HG02798 (cell line): ENCODE measurements around the gene BNIP5.
"Not testable (repeated sequence)": the region's sequence is repeated elsewhere in the genome, so short reads cannot be mapped to it uniquely, and the experiment has no call there.

Experiments
- ATAC-seq: cut with Tn5 transposase; IDR thresholded peaks from one replicate; pipeline ENCODE4 v1.9.1; 2021; ENCODE audit warnings: mild to moderate bottlenecking; ENCODE audit not compliant: unreplicated experiment, poor library complexity

Gene BNIP5

DNA sequence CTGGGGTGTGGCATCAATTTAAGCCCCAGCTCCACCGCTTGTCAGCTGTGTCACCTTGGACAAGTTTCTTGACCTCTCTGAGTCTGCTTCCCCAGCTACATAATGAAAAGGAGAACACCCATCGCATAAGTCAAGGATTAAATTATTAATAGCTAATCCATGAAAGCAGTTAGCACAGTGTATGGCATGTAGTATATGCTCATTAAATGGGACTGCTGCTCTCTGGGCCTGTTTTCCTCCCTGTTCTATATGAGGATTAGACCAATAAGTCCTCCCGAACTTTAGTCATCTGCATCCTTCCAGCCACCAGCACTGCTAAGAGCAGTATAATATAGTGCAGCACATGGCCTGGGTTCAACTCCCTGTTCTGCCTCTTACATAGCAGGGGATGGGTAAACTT is 31.1 kb upstream of the BNIP5 start:
- ATAC-seq: no peak

DNA sequence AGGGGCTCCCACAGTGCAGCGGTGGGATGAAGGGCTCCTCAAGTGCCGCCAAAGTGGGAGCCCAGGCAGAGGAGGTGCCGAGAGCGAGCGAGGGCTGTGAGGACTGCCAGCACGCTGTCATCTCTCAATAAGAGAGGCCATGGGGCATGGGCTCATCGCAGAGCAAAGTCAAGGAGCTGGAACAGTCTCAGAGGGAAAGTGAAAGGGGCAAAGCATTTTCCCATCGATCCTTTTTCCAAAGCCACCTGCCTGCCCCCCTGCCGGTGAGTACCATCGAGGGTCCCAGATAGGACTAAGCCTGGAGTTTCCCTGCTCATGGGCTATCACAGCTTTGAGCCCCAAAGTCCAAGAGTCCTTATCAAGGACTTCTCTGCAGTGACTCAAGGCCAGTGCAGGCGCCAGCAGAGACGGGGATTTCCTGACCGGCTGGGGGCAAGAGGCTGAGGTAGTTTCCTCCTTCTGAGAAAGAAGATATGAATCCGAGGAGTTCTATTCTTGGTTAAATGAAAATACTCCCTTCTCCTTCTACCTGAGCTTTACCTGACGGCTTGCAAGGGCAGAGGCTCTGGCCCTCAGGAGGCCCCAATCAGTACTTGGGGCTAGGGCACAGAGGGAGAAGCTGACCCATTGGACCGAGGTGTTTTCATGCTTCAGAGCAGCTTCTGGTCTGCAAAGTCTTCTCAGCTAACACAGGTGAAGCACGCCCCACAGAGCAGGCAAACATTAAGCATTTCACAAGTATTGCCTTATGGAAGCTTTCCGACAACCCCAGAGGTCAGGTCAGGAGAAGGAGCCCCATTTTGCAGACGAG is 28.2 kb upstream of the BNIP5 start:
- peak; percentile 51 for ATAC-seq

DNA sequence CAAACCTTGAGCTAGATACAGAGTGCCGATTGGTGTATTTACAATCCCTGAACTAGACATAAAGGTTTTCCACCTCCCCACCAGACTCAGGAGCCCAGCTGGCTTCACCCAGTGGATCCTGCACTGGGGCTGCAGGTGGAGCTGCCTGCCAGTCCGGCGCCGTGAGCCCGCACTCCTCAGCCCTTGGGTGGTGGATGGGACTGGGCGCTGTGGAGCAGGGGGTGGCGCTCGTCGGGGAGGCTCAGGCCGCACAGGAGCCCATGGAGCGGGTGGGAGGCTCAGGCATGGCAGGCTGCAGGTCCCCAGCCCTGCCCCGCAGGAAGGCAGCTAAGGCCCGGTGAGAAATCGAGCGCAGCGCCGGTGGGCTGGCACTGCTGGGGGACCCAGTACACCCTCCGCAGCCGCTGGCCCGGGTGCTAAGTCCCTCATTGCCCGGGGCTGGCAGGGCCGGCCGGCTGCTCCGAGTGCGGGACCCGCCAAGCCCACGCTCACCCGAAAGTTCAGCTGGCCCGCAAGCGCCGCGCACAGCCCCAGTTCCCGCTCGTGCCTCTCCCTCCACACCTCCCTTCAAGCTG is 27.5 kb upstream of the BNIP5 start:
- not testable (repeated sequence) for ATAC-seq

- ATAC-seq: not testable (repeated sequence)
Observed at GRCh38 chr6:36363371-36363752, 26.7 kb upstream of the BNIP5 start.

DNA sequence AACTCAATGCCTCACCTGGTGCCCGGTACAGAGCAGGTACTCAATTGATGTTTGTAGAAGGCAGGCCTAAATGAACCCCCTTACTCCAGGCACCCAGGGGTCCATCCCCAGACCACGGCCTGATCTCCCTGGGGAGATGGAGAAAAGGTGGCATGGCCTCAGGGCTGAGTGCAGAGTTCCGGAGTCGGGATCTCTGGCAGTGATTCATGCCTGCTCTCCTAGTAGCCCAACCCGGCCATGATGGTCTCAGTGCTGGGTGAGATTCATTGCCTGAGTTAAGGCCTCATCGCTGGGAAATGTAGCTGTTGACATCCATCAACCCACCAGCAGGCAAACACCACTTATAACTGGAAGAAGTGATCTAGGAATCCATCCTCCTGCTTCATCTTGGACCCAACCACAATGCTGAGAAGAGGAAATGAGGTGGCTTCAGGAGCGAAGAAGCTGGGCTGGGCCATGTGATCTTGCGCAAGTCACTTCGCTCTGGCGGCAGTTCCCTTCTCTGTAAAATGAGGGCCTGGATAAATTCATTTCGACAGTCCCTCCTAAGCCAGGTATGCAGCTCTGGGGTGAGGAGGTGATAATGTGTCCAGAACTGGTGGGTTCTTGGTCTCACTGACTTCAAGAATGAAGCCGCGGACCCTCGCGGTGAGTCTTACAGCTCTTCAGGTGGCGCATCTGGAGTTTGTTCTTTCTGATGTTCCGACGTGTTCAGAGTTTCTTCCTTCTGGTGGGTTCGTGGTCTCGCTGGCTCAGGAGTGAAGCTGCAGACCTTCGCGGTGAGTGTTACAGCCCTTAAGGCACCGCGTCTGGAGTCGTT is 26.1 kb upstream of the BNIP5 start:
- ATAC-seq: no peak

DNA sequence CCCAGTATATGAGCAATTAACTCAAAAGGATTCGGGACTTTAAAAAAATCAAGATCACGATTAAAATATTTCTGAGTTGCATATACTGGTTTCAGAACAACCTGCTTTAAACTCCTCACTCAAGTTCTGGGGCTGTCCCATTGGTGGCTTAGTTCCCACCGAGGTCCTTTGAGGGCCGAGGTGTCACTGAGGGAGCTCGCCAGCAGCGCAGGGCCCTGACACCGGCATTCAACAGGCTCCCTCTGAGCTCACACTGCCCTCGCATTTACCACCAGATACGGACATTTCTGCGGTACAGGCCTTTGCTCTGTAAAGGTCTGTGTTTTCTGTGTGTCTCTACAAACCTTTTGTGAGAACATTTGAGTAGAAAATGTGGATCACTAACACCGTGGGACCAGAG is 24.4 kb upstream of the BNIP5 start:
- peak; percentile 27 for ATAC-seq

- peak; percentile 39 for ATAC-seq
Observed at GRCh38 chr6:36360241-36361054, 23.8 kb upstream of the BNIP5 start.

GRCh38 chr6:36358226-36358915 is 21.7 kb upstream of the BNIP5 start:
- peak; percentile 43 for ATAC-seq

- ATAC-seq: peak; percentile 50
Observed at GRCh38 chr6:36357872-36358225, 21.2 kb upstream of the BNIP5 start.

DNA sequence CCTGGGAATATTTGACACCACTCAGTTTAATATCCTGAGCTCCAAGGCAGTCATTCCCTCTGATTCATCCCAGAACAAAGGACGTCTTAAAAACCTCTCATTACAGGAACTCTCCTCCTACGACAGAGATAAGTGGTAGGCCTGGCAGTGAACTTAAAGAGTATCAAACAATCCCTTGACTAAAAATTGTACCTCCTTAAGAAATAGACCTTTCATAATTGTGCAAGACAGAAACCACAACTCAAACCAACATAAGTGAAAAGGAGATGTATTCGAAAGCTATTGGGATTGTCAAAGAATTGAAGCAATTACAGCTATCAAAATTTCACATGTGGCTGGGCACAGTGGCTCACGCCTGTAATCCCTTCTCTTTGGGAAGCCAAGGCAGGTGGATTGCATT is 19.1 kb upstream of the BNIP5 start:
- no peak for ATAC-seq

DNA sequence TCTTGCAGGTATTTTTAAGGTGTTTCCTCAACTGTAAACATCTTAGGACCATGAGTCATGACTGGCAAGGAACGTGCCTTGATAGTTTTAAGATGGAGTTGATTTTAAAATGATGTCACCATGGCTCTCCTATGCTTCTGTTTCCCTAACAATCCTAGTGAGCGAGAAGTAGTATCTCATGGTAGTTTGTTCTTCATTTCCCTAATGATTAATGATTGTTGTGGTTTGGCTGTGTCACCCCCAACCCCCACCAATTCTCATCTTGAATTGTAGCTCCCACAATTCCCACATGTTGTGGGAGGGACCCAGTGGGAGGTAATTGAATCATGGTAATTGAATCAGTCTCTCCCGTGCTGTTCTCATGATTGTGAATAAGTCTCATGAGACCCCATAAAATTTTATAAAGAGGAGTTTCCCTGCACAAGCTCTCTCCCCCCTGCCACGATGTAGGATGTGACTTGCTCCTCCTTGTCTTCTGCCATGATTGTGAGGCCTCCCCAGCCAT is 16.8 kb upstream of the BNIP5 start:
- no peak for ATAC-seq

GRCh38 chr6:36352477-36353157 is 15.9 kb upstream of the BNIP5 start:
- no peak for ATAC-seq

GRCh38 chr6:36350681-36351571 is 14.2 kb upstream of the BNIP5 start:
- ATAC-seq: no peak

DNA sequence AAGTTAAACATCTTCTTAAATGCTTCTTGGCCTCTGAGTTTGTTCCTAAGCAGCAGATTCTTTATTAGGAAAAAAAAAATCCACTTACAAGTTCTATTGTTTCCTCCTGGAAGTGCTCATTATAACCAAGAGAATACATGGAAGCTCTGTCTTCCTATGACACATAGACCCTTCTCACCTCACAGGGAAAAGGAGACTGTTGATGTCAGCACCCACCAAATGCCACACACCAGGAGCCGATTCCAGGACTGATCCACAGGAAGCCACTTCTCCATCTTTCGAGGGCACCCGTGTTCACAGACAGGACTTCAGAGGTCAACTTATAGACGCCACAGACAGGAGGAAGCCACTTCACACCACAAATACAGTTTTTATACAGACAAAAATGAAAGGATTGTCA is 13.4 kb upstream of the BNIP5 start:
- ATAC-seq: no peak

DNA sequence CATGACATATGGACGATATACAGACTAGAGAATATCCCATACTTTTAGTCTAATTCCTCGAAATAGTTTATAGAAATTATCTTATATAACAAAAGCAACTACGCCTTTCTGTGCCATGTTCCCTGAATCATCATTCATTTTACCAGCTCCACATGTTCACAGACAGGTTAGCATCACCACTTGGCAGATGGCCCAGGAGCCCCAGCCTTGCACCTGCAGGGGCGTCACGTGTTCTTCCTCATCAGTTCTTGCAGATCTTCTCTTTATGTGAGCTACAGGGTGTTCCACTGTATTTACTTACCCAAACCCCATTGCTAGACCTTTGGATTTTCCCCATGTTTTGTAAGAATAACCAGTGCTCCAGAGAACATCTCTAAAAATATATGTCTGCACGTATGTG is 12.6 kb upstream of the BNIP5 start:
- no peak for ATAC-seq

DNA sequence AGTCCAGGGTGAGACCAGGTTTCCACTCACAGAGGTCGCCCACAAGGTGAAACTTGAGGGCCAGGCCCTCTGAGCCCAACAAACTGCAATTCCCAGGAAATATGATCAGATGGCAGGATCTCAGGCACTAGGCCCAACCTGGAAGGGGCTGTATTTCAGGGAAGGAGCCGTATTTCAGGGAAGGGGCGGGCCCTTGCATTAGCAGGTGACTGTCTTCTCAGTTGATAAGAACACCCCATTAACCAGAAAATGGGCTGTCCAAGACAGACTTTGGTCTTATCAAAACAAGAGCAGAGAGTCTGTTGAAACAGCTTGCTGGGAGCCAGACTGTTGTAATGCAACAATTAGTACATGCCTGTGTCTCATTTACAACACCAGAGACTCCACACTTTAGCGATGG is 10.9 kb upstream of the BNIP5 start:
- ATAC-seq: no peak

GRCh38 chr6:36346486-36347273 is 10.0 kb upstream of the BNIP5 start:
- ATAC-seq: no peak
